OCI-LY7 (cell line): ENCODE measurements around the gene CXCL10. TPM values are rescaled to one million over a fixed set of nuclear protein-coding genes. Genes with fewer than 3 reads are reported as not detected.

Source experiments
- BruUV-seq: library from RNA; stranded (reverse); fragments of 400-500 nt; replicated peaks from 2 replicates; lab custom pipeline; 2021; lab: Mats Ljungman, UMichigan
- CTCF ChIA-PET: fragments of 300-600 bp; sonication (Branson Sonifier 250); formaldehyde crosslinking; loops from one replicate; lab custom pipeline; 2022; ENCODE audit warnings: antibody characterized with exemption; ENCODE audit not compliant: unreplicated experiment; lab: Charles Lee
- POLR2A ChIA-PET: fragments of 300-600 bp; sonication (Branson Sonifier 250); formaldehyde crosslinking; loops from one replicate; lab custom pipeline; 2022; ENCODE audit warnings: antibody characterized with exemption; lab: Charles Lee
- DNase-seq: peaks from one replicate; pipeline ENCODE4 v3.0.0-alpha.2; 2015; ENCODE audit warnings: low spot score
- H2AFZ ChIP-seq: fragments of 200-600 bp; sonication (generic), shearing (Covaris generic); 2 replicates; pipeline ENCODE4 v1.6.1; 2014; ENCODE audit warnings: mild to moderate bottlenecking, antibody characterized with exemption, low read length, moderate library complexity
- H3K27ac ChIP-seq: fragments of 200-600 bp; sonication (generic); 2 replicates; pipeline ENCODE4 v1.5.1; 2014; ENCODE audit warnings: mixed run types, low read depth, mild to moderate bottlenecking, moderate library complexity, low read length, inconsistent platforms; ENCODE audit not compliant: poor library complexity, severe bottlenecking
- H3K36me3 ChIP-seq: fragments of 200-600 bp; sonication (generic); 2 replicates; pipeline ENCODE4 v1.6.1; 2014; ENCODE audit warnings: mild to moderate bottlenecking, antibody characterized with exemption, low read length, moderate library complexity, mixed read lengths; ENCODE audit not compliant: insufficient read depth
- H3K4me1 ChIP-seq: fragments of 200-600 bp; sonication (generic); 2 replicates; pipeline ENCODE4 v1.5.1; 2014; ENCODE audit warnings: mild to moderate bottlenecking, low read length; ENCODE audit not compliant: insufficient read depth, poor library complexity, severe bottlenecking
- H3K4me2 ChIP-seq: fragments of 200-600 bp; sonication (generic); 2 replicates; pipeline ENCODE4 v1.6.1; 2014; ENCODE audit warnings: mild to moderate bottlenecking, low read length
- H3K4me3 ChIP-seq: fragments of 200-600 bp; sonication (generic); 2 replicates; pipeline ENCODE4 v1.5.1; 2014; ENCODE audit warnings: mild to moderate bottlenecking, low read depth, low read length; ENCODE audit not compliant: poor library complexity, severe bottlenecking
- H3K79me2 ChIP-seq: fragments of 200-600 bp; sonication (generic); 2 replicates; pipeline ENCODE4 v1.6.1; 2016; ENCODE audit warnings: low read depth, mild to moderate bottlenecking, low read length, moderate library complexity, mixed read lengths; ENCODE audit not compliant: insufficient read depth
- H3K9me2 ChIP-seq: fragments of 200-600 bp; sonication (generic); 2 replicates; pipeline ENCODE4 v1.6.1; 2016; ENCODE audit warnings: mild to moderate bottlenecking, low read length, mixed read lengths; ENCODE audit not compliant: insufficient read depth
- H3K9me3 ChIP-seq: fragments of 200-600 bp; sonication (generic); 2 replicates; pipeline ENCODE4 v1.6.1; 2014; ENCODE audit warnings: mild to moderate bottlenecking, mixed run types, low read length, mixed read lengths
- H4K20me1 ChIP-seq: fragments of 200-600 bp; sonication (generic); 2 replicates; pipeline ENCODE4 v1.6.1; 2014; ENCODE audit warnings: mild to moderate bottlenecking, antibody characterized with exemption, low read length, moderate library complexity, mixed read lengths; ENCODE audit not compliant: insufficient read depth
- EZH2phosphoT487 ChIP-seq: fragments of 200-600 bp; sonication (generic); IDR thresholded peaks from 2 replicates; pipeline ENCODE4 v1.6.1; 2018; ENCODE audit warnings: low read depth, borderline replicate concordance, mild to moderate bottlenecking, mixed run types, antibody characterized with exemption, low read length, moderate library complexity, mixed read lengths
- intact Hi-C: fragments of 100-400 bp; cut with micrococcal nuclease; formaldehyde crosslinking; loops from one replicate; pipeline ENCODE4 v1.10.0; 2022; ENCODE audit not compliant: unreplicated experiment
- total RNA-seq, 2 experiments: library from RNA; depleted of rRNA in 1 of 2; stranded (reverse); fragments of >200 nt in 1 of 2; shearing (Covaris generic) in 1 of 2; gene quantifications; 2 replicates each; pipeline ENCODE4 v1.2.3, GENCODE V29; 2014 to 2022
- TF ChIP-seq, protein P1 (sequence below): fragments of 200-600 bp; sonication (generic); conservative IDR thresholded peaks from 2 replicates; pipeline ENCODE4 v1.5.1; 2014; ENCODE audit warnings: mild to moderate bottlenecking, antibody characterized with exemption, low read length, moderate library complexity, mixed read lengths

CXCL10 gene
- total RNA-seq, 2 experiments from 2014 or later: not detected

DNA sequence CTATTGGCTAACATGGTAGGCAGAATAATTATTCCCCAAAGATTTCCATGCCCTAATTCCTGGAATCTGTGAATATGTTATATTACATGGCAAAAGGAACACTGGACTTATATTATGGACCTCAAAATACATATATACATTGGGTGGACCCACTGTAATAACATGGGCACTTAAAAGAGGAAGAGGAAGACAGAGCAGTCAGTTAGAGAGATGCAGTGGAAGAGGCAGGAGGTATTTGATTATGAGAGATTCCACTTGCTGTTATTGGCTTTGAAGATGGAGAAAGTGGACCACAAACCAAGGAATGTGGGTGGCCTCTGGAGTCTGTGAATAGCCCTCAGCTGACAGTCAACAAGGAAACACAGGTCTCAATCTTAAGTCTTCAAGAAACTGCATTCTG is 37.2 kb upstream of the CXCL10 start:
- no TSS peak for BruUV-seq
- Histone ChIP-seq H3K9me3 (no peaks in the 10 kb centered on the region), H4K20me1 (no peaks in the 10 kb centered on the region), H3K36me3 (no peaks in the 10 kb centered on the region), H3K9me2 (no peaks in the 10 kb centered on the region), H3K4me3 (no peak overlapping the region), H2AFZ (no peak overlapping the region), H3K4me2 (no peak overlapping the region), H3K79me2 (no peaks in the 10 kb centered on the region), H3K4me1 (no peaks in the 10 kb centered on the region), H3K27ac (no peak overlapping the region)
- ChIA-PET POLR2A (no interaction called here), CTCF (no interaction called here)
- DNase-seq: no peak
- intact Hi-C loops: no loop called here
- TF ChIP-seq, protein P1, sequence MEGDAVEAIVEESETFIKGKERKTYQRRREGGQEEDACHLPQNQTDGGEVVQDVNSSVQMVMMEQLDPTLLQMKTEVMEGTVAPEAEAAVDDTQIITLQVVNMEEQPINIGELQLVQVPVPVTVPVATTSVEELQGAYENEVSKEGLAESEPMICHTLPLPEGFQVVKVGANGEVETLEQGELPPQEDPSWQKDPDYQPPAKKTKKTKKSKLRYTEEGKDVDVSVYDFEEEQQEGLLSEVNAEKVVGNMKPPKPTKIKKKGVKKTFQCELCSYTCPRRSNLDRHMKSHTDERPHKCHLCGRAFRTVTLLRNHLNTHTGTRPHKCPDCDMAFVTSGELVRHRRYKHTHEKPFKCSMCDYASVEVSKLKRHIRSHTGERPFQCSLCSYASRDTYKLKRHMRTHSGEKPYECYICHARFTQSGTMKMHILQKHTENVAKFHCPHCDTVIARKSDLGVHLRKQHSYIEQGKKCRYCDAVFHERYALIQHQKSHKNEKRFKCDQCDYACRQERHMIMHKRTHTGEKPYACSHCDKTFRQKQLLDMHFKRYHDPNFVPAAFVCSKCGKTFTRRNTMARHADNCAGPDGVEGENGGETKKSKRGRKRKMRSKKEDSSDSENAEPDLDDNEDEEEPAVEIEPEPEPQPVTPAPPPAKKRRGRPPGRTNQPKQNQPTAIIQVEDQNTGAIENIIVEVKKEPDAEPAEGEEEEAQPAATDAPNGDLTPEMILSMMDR: no peak
- TF ChIP-seq EZH2phosphoT487: no peak

DNA sequence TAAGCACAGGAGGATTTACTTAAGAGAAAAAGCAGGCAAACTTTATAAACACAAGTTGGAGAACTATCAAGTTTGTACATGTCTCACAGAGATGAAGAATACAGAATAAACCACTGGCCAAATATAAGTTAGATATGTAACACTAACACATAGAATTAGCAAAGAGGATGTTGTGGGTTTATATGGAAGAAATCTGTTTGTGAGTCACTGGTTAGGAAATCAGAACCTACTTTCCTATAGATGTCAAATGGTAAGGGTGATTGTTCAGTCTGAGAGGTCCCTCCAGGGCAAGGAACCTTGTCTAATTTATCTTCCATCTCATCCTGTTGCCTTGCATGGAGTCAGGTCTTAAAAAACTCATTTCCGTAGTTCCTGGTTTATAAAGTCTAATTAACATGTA is 36.5 kb upstream of the CXCL10 start:
- H3K4me3 ChIP-seq: no peak overlapping the region
- H3K9me3 ChIP-seq: no peaks in the 10 kb centered on the region
- no peaks in the 10 kb centered on the region for H3K9me2 ChIP-seq
- H3K4me1 ChIP-seq: no peaks in the 10 kb centered on the region
- TF ChIP-seq, protein P1: no peak
- no peak for TF ChIP-seq EZH2phosphoT487
- no peaks in the 10 kb centered on the region for H4K20me1 ChIP-seq
- H3K27ac ChIP-seq: no peak overlapping the region
- no TSS peak for BruUV-seq
- DNase-seq: no peak
- no peak overlapping the region for H3K4me2 ChIP-seq
- CTCF ChIA-PET: no interaction called here
- no peaks in the 10 kb centered on the region for H3K36me3 ChIP-seq
- POLR2A ChIA-PET: interaction anchor here (0.6 kb wide), 2 partner anchors 125 to 332 kb away, joined by 4 to 5 read pairs; no protein-coding TSS in a partner anchor
- intact Hi-C loops: no loop called here
- no peaks in the 10 kb centered on the region for H3K79me2 ChIP-seq
- no peak overlapping the region for H2AFZ ChIP-seq

- no peak for TF ChIP-seq EZH2phosphoT487
- Histone ChIP-seq H3K9me3 (no peaks in the 10 kb centered on the region), H3K36me3 (no peaks in the 10 kb centered on the region), H3K4me3 (no peak overlapping the region), H2AFZ (no peak overlapping the region), H3K27ac (no peak overlapping the region), H3K9me2 (no peaks in the 10 kb centered on the region), H3K79me2 (no peaks in the 10 kb centered on the region), H3K4me2 (no peak overlapping the region), H4K20me1 (no peaks in the 10 kb centered on the region), H3K4me1 (no peaks in the 10 kb centered on the region)
- ChIA-PET POLR2A (interaction anchor here (0.6 to 1.5 kb wide), 8 partner anchors 17 to 1568 kb away, joined by 3 to 5 read pairs (median 3); no protein-coding TSS in a partner anchor), CTCF (interaction anchor here (1.1 kb wide), 1 partner anchor 163 kb away, joined by 3 read pairs; no protein-coding TSS in a partner anchor)
- DNase-seq: no peak
- BruUV-seq: no TSS peak
- intact Hi-C loops: no loop called here
Observed at GRCh38 chr4:76058888-76059426, 35.7 kb upstream of the CXCL10 start.
